Measurements from ENCODE around the gene NT5DC2. TPM values are rescaled to one million over a fixed set of nuclear protein-coding genes. Genes with fewer than 3 reads are reported as not detected.

Gene NT5DC2
- total RNA-seq, 1 donor from 2014 or later: 39.7 TPM

GRCh38 chr3:52532838-52533622 lies 627 bp downstream of the NT5DC2 start:
- Histone ChIP-seq H3K4me3 (peak overlapping the region; percentile 67), H3K27ac (peak overlapping the region; percentile 47), H3K4me1 (peaks cover 47% of the 10 kb centered on the region), H3K9me3 (no peaks in the 10 kb centered on the region), H3K36me3 (peaks cover 2% of the 10 kb centered on the region), H3K27me3 (no peaks in the 10 kb centered on the region)
- ATAC-seq (no peak), DNase-seq (peak; percentile 76)
- intact Hi-C loops (cut with DNase I): no loop called here
- no peak for TF ChIP-seq CTCF (IDR thresholded peaks at IDR 0.05)

- DNase-seq (peak; percentile 56), ATAC-seq (no peak)
- peak overlapping the region; percentile 67 for H3K4me3 ChIP-seq
- peak overlapping the region; percentile 2 for H3K27ac ChIP-seq
- H3K27me3 ChIP-seq: no peaks in the 10 kb centered on the region
- intact Hi-C loops (cut with DNase I): no loop called here
- peaks cover 8% of the 10 kb centered on the region for H3K36me3 ChIP-seq
- H3K9me3 ChIP-seq: no peaks in the 10 kb centered on the region
- H3K4me1 ChIP-seq: peaks cover 46% of the 10 kb centered on the region
- TF ChIP-seq CTCF (IDR thresholded peaks at IDR 0.05): no peak
These were observed 1.2 kb downstream of the NT5DC2 start for GRCh38 chr3:52532517-52532837.

- Histone ChIP-seq H3K27ac (peak overlapping the region; percentile 2), H3K9me3 (no peaks in the 10 kb centered on the region), H3K27me3 (no peaks in the 10 kb centered on the region), H3K36me3 (peaks cover 11% of the 10 kb centered on the region), H3K4me1 (peaks cover 47% of the 10 kb centered on the region), H3K4me3 (peak overlapping the region; percentile 67)
- DNase-seq (peak; percentile 65), ATAC-seq (no peak)
- TF ChIP-seq CTCF (IDR thresholded peaks at IDR 0.05): no peak
- intact Hi-C loops (cut with DNase I): no loop called here
These were observed 1.7 kb downstream of the NT5DC2 start for GRCh38 chr3:52531860-52532516.

GRCh38 chr3:52530918-52531826 lies 2.5 kb downstream of the NT5DC2 start:
- intact Hi-C loops (cut with DNase I): no loop called here
- H3K27ac ChIP-seq: peak overlapping the region; percentile 17
- ATAC-seq (no peak), DNase-seq (peak; percentile 55)
- H3K4me1 ChIP-seq: peaks cover 55% of the 10 kb centered on the region
- H3K9me3 ChIP-seq: no peaks in the 10 kb centered on the region
- H3K36me3 ChIP-seq: peaks cover 11% of the 10 kb centered on the region
- H3K27me3 ChIP-seq: no peaks in the 10 kb centered on the region
- no peak for TF ChIP-seq CTCF (IDR thresholded peaks at IDR 0.05)
- H3K4me3 ChIP-seq: peak overlapping the region; percentile 67

Measured in upper lobe of right lung (tissue), 1 donor.